Measurements from ENCODE around the gene C22orf39. TPM values are rescaled to one million over a fixed set of nuclear protein-coding genes. Genes with fewer than 3 reads are reported as not detected.

The C22orf39 gene
- total RNA-seq, 3 donors from 2014 or later: 21.9 to 60.4 (median 28.0) TPM

DNA sequence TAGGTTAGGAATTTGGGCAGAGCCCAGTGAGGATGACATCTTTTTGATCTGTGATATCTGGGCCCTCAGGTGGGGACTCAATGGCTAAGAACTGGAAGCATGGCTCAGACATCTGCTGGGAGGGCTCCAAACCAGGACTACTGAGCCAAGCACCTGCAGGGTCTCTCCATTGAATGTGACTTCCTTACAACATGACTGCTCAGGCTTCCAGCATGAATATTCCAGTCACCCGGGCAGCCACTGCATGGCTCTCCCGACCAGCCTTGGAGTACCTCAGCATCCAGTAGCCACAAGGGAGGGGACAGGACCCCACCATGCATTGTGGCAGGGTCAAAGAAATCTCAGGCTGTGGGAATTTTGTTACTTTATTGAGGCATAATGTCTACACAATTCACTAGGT, 40.8 kb upstream of the C22orf39 start:
- intact Hi-C loops (cut with DNase I, micrococcal nuclease): no loop called here
- no peak for DNase-seq
- ATAC-seq: no peak
- H3K4me3 ChIP-seq: no peak overlapping the region
- TF ChIP-seq, protein P1, sequence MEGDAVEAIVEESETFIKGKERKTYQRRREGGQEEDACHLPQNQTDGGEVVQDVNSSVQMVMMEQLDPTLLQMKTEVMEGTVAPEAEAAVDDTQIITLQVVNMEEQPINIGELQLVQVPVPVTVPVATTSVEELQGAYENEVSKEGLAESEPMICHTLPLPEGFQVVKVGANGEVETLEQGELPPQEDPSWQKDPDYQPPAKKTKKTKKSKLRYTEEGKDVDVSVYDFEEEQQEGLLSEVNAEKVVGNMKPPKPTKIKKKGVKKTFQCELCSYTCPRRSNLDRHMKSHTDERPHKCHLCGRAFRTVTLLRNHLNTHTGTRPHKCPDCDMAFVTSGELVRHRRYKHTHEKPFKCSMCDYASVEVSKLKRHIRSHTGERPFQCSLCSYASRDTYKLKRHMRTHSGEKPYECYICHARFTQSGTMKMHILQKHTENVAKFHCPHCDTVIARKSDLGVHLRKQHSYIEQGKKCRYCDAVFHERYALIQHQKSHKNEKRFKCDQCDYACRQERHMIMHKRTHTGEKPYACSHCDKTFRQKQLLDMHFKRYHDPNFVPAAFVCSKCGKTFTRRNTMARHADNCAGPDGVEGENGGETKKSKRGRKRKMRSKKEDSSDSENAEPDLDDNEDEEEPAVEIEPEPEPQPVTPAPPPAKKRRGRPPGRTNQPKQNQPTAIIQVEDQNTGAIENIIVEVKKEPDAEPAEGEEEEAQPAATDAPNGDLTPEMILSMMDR (IDR thresholded peaks at IDR 0.05): no peak
- H3K4me1 ChIP-seq (ENCODE audit: low read depth): no peaks in the 10 kb centered on the region
- H3K36me3 ChIP-seq (ENCODE audit: low read depth): no peaks in the 10 kb centered on the region
- H3K9me3 ChIP-seq: no peaks in the 10 kb centered on the region

DNA sequence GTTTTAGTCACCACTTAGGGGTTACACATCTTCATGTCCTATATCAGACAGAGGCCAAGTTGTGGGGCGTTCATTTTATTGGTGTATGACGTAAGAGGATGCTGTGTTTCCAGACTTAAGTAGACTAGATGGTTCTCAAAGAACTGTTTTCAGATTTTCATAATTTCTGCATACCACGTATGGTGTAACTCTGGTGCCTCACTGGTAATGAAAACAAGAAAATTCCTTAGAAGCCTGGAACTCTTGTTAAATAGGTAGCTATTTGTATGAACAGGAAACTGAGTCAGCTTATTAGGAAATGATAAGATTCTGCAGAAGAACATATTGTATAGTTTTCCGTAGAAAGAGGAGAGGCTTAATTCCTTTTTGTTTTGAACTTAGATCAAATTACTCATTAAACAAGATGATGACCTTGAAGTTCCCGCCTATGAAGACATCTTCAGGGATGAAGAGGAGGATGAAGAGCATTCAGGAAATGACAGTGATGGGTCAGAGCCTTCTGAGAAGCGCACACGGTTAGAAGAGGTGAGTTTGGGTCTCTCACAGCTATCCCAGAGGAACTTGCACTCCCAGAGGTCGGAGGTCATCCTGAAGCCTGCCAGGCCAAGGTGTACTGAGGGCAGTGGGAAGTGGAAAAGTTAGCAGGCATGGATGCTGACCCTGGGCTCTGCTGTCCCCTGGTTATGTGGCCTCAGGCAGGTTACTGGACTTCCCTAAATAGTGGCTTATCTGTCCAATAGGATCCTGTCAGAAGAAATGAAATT, 36.2 kb upstream of the C22orf39 start:
- Histone ChIP-seq H3K4me1 (ENCODE audit: low read depth) (peaks cover 3% of the 10 kb centered on the region), H3K9me3 (no peaks in the 10 kb centered on the region), H3K4me3 (no peak overlapping the region), H3K36me3 (ENCODE audit: low read depth) (no peaks in the 10 kb centered on the region)
- ATAC-seq: no peak
- no peak for DNase-seq
- TF ChIP-seq, protein P1 (IDR thresholded peaks at IDR 0.05): no peak
- intact Hi-C loops (cut with DNase I, micrococcal nuclease): no loop called here

DNA sequence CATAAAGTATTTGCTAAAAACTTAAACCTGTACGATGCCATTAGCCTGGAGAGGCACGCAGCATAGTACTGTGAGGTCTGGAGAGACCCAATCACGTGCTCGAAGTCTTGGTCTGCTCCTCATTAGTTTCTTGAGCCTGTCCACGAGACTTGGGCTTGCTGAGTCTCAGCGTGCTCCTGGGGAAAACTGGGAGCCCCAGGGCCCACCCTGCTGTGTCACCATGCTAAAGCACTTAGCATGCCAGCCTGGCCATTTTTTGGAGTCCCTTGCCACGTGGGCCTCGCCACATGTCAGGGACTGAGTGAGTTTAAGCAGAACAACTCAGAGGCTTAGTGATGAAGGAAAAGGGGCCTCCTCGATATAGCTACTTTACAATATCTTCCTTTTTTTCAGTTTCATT, 34.8 kb upstream of the C22orf39 start:
- no peak for DNase-seq
- Histone ChIP-seq H3K4me3 (no peak overlapping the region), H3K36me3 (ENCODE audit: low read depth) (no peaks in the 10 kb centered on the region), H3K9me3 (no peaks in the 10 kb centered on the region), H3K4me1 (ENCODE audit: low read depth) (peaks cover 10% of the 10 kb centered on the region)
- ATAC-seq: no peak
- intact Hi-C loops (cut with DNase I, micrococcal nuclease): no loop called here
- TF ChIP-seq, protein P1 (IDR thresholded peaks at IDR 0.05): no peak

DNA sequence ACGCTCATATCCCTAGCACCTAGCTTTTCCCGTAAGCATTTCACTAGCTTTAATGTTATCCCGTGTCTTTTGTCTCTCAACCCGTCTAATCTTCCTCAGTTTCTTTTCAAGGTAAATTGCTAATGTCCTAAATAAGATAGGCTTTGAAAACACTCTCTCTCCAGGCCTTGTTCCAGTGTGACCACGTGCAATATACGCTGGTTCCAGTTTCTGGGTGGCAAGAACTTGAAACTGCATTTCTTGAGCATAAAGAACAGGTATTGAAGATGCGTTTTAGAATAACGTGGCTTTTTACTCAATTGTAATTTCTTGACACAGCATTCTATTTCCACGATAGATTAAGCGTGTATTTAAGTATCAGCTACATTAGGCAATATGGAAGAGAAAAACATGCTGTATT, 33.3 kb upstream of the C22orf39 start:
- H3K4me3 ChIP-seq: no peak overlapping the region

DNA sequence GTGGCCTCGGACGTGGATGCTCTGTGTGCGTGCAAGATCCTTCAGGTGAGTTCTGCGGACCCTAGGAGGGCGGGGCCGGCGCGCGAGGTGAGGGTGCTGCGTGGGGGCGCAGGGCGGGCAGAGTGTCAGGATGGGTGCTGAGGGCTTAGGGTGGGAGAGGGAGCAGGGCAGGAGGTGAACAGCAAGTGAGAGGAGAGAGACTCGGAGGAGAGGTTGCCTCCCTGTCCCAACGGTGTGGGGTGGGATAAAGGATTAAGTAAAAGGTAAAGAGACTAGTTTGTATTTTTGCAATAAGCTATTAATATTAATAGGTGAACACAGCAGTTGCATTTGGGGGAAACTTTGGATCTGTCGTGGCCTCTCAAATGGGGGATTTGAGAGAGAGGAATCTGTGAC, 32.7 kb upstream of the C22orf39 start:
- TF ChIP-seq, protein P1 (IDR thresholded peaks at IDR 0.05): no peak
- Histone ChIP-seq H3K36me3 (ENCODE audit: low read depth) (no peaks in the 10 kb centered on the region), H3K4me1 (ENCODE audit: low read depth) (peaks cover 13% of the 10 kb centered on the region), H3K4me3 (peak overlapping the region; percentile 44), H3K9me3 (no peaks in the 10 kb centered on the region)
- intact Hi-C loops (cut with DNase I, micrococcal nuclease): no loop called here
- ATAC-seq (no peak), DNase-seq (no peak)

More for the DNA sequence above, 33.3 kb upstream of the C22orf39 start:
- Histone ChIP-seq H3K9me3 (no peaks in the 10 kb centered on the region), H3K4me1 (ENCODE audit: low read depth) (peaks cover 13% of the 10 kb centered on the region), H3K36me3 (ENCODE audit: low read depth) (no peaks in the 10 kb centered on the region)
- intact Hi-C loops (cut with DNase I, micrococcal nuclease): no loop called here
- ATAC-seq (no peak), DNase-seq (no peak)
- TF ChIP-seq, protein P1 (IDR thresholded peaks at IDR 0.05): no peak
